GM12873 (cell line): Measurements from ENCODE around the gene RANBP17.

Experiments
- CTCF ChIP-seq: IDR thresholded peaks from 2 replicates; pipeline ENCODE4 v1.5.1; 2012; ENCODE audit warnings: low read depth, mild to moderate bottlenecking, moderate library complexity, low read length, control low read depth; ENCODE audit not compliant: insufficient read depth; ENCODE audit errors: missing control alignments

The RANBP17 gene

GRCh38 chr5:171314728-171315385 lies 453.0 kb downstream of the RANBP17 start:
- TF ChIP-seq CTCF: no peak

DNA sequence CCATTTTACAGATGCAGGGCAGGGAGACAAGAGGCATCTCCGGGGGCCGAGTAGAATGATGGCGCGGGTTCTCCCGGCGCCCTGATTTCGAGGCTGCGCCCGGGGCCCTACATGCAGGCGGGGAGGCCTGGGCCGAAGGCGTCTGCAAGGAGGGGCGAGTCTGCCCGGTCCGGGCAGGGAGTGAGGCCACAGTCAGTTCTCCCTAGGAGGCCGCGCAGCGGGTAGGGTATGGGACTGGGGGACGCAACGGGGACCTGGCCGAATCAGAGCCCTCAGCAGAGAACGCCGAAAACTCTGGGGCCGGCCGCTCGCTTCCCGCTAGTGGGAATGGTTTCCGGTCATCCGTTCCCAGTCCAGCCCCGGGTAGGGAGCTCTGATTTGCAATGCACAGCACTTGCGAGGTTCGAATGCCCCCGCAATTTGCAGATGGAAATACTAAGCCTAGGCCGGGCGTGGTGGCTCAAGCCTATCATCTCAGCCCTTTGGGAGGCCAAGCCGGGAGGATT lies 453.6 kb downstream of the RANBP17 start:
- no peak for TF ChIP-seq CTCF

GRCh38 chr5:171315925-171316257 lies 454.1 kb downstream of the RANBP17 start:
- TF ChIP-seq CTCF: no peak

GRCh38 chr5:171316258-171317121 lies 454.7 kb downstream of the RANBP17 start:
- TF ChIP-seq CTCF: no peak

DNA sequence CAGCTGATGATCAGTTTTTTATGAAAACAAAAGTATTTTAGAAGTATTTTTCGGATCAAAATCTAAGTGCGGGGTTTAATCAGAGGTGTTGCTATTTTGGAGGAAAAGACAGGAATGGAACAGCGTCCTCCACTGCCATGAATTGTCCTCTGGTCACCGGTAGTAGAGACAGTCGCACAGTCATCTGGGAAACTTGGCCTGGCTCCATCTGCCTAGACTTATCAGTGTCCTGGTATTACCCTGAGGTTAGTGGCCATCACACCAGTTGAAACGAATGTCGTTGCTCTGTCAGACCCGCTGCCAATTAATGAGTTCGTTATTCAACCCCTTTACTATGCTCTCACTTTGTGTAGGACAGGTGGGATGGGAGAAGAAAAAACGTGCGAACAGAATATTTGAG lies 455.4 kb downstream of the RANBP17 start:
- TF ChIP-seq CTCF: no peak

- no peak for TF ChIP-seq CTCF
These were observed 456.2 kb downstream of the RANBP17 start for GRCh38 chr5:171318026-171318425.

GRCh38 chr5:171321447-171321846 lies 459.6 kb downstream of the RANBP17 start:
- TF ChIP-seq CTCF: no peak
